ENCODE results near the gene SGCA. TPM values are rescaled to one million over a fixed set of nuclear protein-coding genes. Genes with fewer than 3 reads are reported as not detected.

Gene SGCA
- total RNA-seq, 2 experiments from 2014 or later: 0.57 to 1.1 TPM

GRCh38 chr17:50172936-50173334 is 7.1 kb downstream of the SGCA start:
- Histone ChIP-seq H3K36me3 (ENCODE audit: insufficient read depth, low read length) (no peaks in the 10 kb centered on the region), H4K20me1 (ENCODE audit: insufficient read depth, low read length) (no peaks in the 10 kb centered on the region), H3K27ac (ENCODE audit: low read depth, low read length, poor library complexity, severe bottlenecking) (no peak overlapping the region), H2AFZ (ENCODE audit: low read length) (no peak overlapping the region), H3K9me2 (ENCODE audit: insufficient read depth, low read length) (no peaks in the 10 kb centered on the region), H3K4me3 (ENCODE audit: low read depth, low read length, poor library complexity, severe bottlenecking) (no peak overlapping the region), H3K9me3 (ENCODE audit: low read length) (no peaks in the 10 kb centered on the region), H3K79me2 (ENCODE audit: insufficient read depth, low read depth, low read length) (no peaks in the 10 kb centered on the region), H3K4me2 (ENCODE audit: low read length) (no peak overlapping the region), H3K4me1 (ENCODE audit: insufficient read depth, low read length, poor library complexity, severe bottlenecking) (peaks cover 15% of the 10 kb centered on the region)
- DNase-seq (ENCODE audit: low spot score): no peak
- CTCF ChIA-PET (ENCODE audit: unreplicated experiment): no interaction called here
- POLR2A ChIA-PET: no interaction called here
- intact Hi-C loops (cut with micrococcal nuclease; ENCODE audit: unreplicated experiment): no loop called here
- no TSS peak for BruUV-seq (replicated peaks)
- TF ChIP-seq, protein P1, sequence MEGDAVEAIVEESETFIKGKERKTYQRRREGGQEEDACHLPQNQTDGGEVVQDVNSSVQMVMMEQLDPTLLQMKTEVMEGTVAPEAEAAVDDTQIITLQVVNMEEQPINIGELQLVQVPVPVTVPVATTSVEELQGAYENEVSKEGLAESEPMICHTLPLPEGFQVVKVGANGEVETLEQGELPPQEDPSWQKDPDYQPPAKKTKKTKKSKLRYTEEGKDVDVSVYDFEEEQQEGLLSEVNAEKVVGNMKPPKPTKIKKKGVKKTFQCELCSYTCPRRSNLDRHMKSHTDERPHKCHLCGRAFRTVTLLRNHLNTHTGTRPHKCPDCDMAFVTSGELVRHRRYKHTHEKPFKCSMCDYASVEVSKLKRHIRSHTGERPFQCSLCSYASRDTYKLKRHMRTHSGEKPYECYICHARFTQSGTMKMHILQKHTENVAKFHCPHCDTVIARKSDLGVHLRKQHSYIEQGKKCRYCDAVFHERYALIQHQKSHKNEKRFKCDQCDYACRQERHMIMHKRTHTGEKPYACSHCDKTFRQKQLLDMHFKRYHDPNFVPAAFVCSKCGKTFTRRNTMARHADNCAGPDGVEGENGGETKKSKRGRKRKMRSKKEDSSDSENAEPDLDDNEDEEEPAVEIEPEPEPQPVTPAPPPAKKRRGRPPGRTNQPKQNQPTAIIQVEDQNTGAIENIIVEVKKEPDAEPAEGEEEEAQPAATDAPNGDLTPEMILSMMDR (conservative IDR thresholded peaks at IDR 0.05; ENCODE audit: low read length): no peak
- no peak for TF ChIP-seq EZH2phosphoT487 (IDR thresholded peaks at IDR 0.05; ENCODE audit: borderline replicate concordance, low read depth, low read length)

GRCh38 chr17:50173335-50173941 is 7.6 kb downstream of the SGCA start:
- Histone ChIP-seq H3K36me3 (ENCODE audit: insufficient read depth, low read length) (no peaks in the 10 kb centered on the region), H4K20me1 (ENCODE audit: insufficient read depth, low read length) (no peaks in the 10 kb centered on the region), H3K9me3 (ENCODE audit: low read length) (no peaks in the 10 kb centered on the region), H3K4me2 (ENCODE audit: low read length) (no peak overlapping the region), H2AFZ (ENCODE audit: low read length) (no peak overlapping the region), H3K79me2 (ENCODE audit: insufficient read depth, low read depth, low read length) (no peaks in the 10 kb centered on the region), H3K9me2 (ENCODE audit: insufficient read depth, low read length) (no peaks in the 10 kb centered on the region), H3K27ac (ENCODE audit: low read depth, low read length, poor library complexity, severe bottlenecking) (no peak overlapping the region), H3K4me1 (ENCODE audit: insufficient read depth, low read length, poor library complexity, severe bottlenecking) (peaks cover 15% of the 10 kb centered on the region), H3K4me3 (ENCODE audit: low read depth, low read length, poor library complexity, severe bottlenecking) (no peak overlapping the region)
- CTCF ChIA-PET (ENCODE audit: unreplicated experiment): no interaction called here
- BruUV-seq (replicated peaks): no TSS peak
- TF ChIP-seq, protein P1 (conservative IDR thresholded peaks at IDR 0.05; ENCODE audit: low read length): no peak
- no peak for TF ChIP-seq EZH2phosphoT487 (IDR thresholded peaks at IDR 0.05; ENCODE audit: borderline replicate concordance, low read depth, low read length)
- DNase-seq (ENCODE audit: low spot score): no peak
- POLR2A ChIA-PET: no interaction called here
- intact Hi-C loops (cut with micrococcal nuclease; ENCODE audit: unreplicated experiment): no loop called here

DNA sequence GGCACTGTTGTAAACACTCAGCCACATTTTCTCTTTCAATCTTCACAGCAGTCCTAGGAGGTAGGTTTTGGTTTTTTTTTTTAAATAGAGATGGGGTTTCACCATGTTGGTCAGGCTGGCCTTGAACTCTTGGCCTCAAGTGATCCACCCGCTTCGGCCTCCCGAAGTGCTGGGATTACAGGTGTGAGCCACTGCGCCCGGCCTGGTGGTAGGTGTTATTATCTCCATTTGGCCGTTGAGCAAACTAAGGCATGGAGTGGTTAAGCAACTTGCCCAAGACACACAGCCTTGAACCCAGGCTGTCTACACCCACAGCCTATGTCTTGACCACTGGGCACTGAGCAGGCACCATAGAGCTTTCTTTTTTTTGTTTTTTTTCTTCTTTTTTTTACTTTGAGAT is 8.6 kb downstream of the SGCA start:
- Histone ChIP-seq H3K36me3 (ENCODE audit: insufficient read depth, low read length) (no peaks in the 10 kb centered on the region), H3K27ac (ENCODE audit: low read depth, low read length, poor library complexity, severe bottlenecking) (no peak overlapping the region), H4K20me1 (ENCODE audit: insufficient read depth, low read length) (no peaks in the 10 kb centered on the region), H2AFZ (ENCODE audit: low read length) (no peak overlapping the region), H3K4me3 (ENCODE audit: low read depth, low read length, poor library complexity, severe bottlenecking) (no peak overlapping the region), H3K4me2 (ENCODE audit: low read length) (no peak overlapping the region), H3K4me1 (ENCODE audit: insufficient read depth, low read length, poor library complexity, severe bottlenecking) (peaks cover 9% of the 10 kb centered on the region), H3K79me2 (ENCODE audit: insufficient read depth, low read depth, low read length) (no peaks in the 10 kb centered on the region), H3K9me3 (ENCODE audit: low read length) (no peaks in the 10 kb centered on the region), H3K9me2 (ENCODE audit: insufficient read depth, low read length) (no peaks in the 10 kb centered on the region)
- no TSS peak for BruUV-seq (replicated peaks)
- ChIA-PET CTCF (ENCODE audit: unreplicated experiment) (no interaction called here), POLR2A (no interaction called here)
- intact Hi-C loops (cut with micrococcal nuclease; ENCODE audit: unreplicated experiment): no loop called here
- DNase-seq (ENCODE audit: low spot score): no peak
- no peak for TF ChIP-seq EZH2phosphoT487 (IDR thresholded peaks at IDR 0.05; ENCODE audit: borderline replicate concordance, low read depth, low read length)
- TF ChIP-seq, protein P1 (conservative IDR thresholded peaks at IDR 0.05; ENCODE audit: low read length): no peak
